MCF 10A (cell line): ENCODE data around the gene MOK. TPM values are rescaled to one million over a fixed set of nuclear protein-coding genes. Genes with fewer than 3 reads are reported as not detected.

Source experiments
- BruUV-seq: library from RNA; stranded (reverse); fragments of 400-500 nt; replicated peaks from 2 replicates; lab custom pipeline; 2021; lab: Mats Ljungman, UMichigan
- CTCF ChIA-PET: fragments of 300-600 bp; sonication (Branson Sonifier 250); formaldehyde crosslinking; extraction: SDS; loops from one replicate; lab custom pipeline; 2021; ENCODE audit warnings: antibody characterized with exemption, inconsistent platforms; lab: Yijun Ruan, JAX
- POLR2A ChIA-PET: fragments of 300-600, 350-650 bp; sonication (Branson Sonifier 250); formaldehyde crosslinking; extraction: SDS; loops from one replicate; lab custom pipeline; 2020; ENCODE audit warnings: antibody characterized with exemption, inconsistent platforms; lab: Yijun Ruan, JAX
- DNase-seq: peaks from one replicate; pipeline ENCODE4 v3.0.0-alpha.2; 2018; ENCODE audit not compliant: unreplicated experiment
- H3K27ac Mint-ChIP-seq: one replicate; pipeline ENCODE4 v1.8.0; 2022; ENCODE audit warnings: mild to moderate bottlenecking, low read depth, mixed read lengths; ENCODE audit not compliant: unreplicated experiment
- H3K27me3 Mint-ChIP-seq: one replicate; pipeline ENCODE4 v1.8.0; 2022; ENCODE audit warnings: mixed read lengths; ENCODE audit not compliant: insufficient read depth, unreplicated experiment
- H3K36me3 Mint-ChIP-seq: one replicate; pipeline ENCODE4 v1.8.0; 2022; ENCODE audit warnings: mild to moderate bottlenecking, moderate library complexity, mixed read lengths; ENCODE audit not compliant: insufficient read depth, unreplicated experiment
- H3K4me1 Mint-ChIP-seq: one replicate; pipeline ENCODE4 v1.8.0; 2022; ENCODE audit warnings: mixed read lengths; ENCODE audit not compliant: insufficient read depth, unreplicated experiment
- H3K4me3 Mint-ChIP-seq: one replicate; pipeline ENCODE4 v1.8.0; 2022; ENCODE audit warnings: mild to moderate bottlenecking, moderate library complexity, mixed read lengths; ENCODE audit not compliant: unreplicated experiment
- H3K9me3 Mint-ChIP-seq: one replicate; pipeline ENCODE4 v1.8.0; 2022; ENCODE audit warnings: mixed read lengths; ENCODE audit not compliant: unreplicated experiment
- intact Hi-C: fragments of 100-400 bp; cut with micrococcal nuclease; formaldehyde crosslinking; loops from 2 replicates; pipeline ENCODE4 v1.14.1; 2022
- total RNA-seq: library from RNA; stranded (reverse); gene quantifications from 2 replicates; pipeline ENCODE4 v1.2.3, GENCODE V29; 2022
- TF ChIP-seq, protein P1 (sequence below): fragments of 200-600 bp; IDR thresholded peaks from one replicate; pipeline ENCODE4 v1.8.0; 2022; ENCODE audit warnings: antibody characterized with exemption, mild to moderate bottlenecking; ENCODE audit not compliant: unreplicated experiment

MOK gene
- total RNA-seq, 1 experiment from 2014 or later = 98.9 TPM

DNA sequence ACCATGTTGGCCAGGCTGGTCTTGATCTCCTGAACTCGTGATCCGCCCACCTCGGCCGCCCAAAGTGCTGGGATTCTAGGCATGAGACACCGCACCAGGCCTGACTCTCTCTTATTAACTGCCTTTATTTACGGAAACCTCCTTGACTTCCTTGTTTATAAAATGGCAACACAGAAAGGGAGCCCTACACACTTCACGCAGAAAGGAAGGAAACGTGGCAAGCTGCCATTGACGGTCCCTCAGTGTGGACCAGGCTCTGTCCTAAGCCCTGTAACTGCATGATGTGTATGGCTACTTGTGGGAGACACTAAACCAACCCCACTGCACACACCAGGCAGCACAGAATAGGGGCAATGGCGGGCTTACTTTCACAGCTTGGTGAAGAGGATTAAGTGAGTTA is 46.1 kb upstream of the MOK start:
- H3K9me3 Mint-ChIP-seq = no peaks in the 10 kb centered on the region
- ChIA-PET CTCF (interaction anchor here (0.8 kb wide), 1 partner anchor 13 kb away, joined by 3 read pairs; no protein-coding TSS in a partner anchor), POLR2A (interaction anchor here (1.4 kb wide), 1 partner anchor 11 kb away, joined by 5 read pairs; the partner anchor contains the start of genes CINP and TECPR2)

DNA sequence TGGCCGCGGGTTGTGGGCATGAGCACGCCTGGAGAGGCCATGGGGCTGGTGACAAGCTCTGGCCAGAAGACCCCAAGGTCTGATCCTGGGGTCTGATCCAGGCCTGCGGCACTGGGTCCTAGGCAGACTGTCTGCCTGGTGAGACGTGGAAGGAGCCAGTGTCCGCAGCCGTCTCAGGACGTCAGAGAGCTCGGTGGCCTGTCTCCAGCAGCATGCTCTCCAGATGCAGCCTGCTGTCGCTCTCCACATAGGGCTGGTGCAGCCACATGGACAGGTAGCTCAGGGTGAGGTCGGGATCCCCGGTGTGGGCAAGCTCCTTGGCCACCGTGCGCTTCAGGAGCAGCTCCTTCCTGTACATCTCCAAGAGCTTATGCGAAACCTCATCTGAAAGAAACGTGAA is 43.4 kb upstream of the MOK start:
- POLR2A ChIA-PET = interaction anchor here (0.6 kb wide), 1 partner anchor 315 kb away, joined by 4 read pairs; no protein-coding TSS in a partner anchor
- Mint-ChIP-seq H3K9me3 (no peaks in the 10 kb centered on the region), H3K27me3 (no peaks in the 10 kb centered on the region), H3K4me3 (no peak overlapping the region), H3K4me1 (no peaks in the 10 kb centered on the region), H3K36me3 (peaks cover 61% of the 10 kb centered on the region), H3K27ac (no peak overlapping the region)
- DNase-seq = no peak
- TF ChIP-seq, protein P1, sequence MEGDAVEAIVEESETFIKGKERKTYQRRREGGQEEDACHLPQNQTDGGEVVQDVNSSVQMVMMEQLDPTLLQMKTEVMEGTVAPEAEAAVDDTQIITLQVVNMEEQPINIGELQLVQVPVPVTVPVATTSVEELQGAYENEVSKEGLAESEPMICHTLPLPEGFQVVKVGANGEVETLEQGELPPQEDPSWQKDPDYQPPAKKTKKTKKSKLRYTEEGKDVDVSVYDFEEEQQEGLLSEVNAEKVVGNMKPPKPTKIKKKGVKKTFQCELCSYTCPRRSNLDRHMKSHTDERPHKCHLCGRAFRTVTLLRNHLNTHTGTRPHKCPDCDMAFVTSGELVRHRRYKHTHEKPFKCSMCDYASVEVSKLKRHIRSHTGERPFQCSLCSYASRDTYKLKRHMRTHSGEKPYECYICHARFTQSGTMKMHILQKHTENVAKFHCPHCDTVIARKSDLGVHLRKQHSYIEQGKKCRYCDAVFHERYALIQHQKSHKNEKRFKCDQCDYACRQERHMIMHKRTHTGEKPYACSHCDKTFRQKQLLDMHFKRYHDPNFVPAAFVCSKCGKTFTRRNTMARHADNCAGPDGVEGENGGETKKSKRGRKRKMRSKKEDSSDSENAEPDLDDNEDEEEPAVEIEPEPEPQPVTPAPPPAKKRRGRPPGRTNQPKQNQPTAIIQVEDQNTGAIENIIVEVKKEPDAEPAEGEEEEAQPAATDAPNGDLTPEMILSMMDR = no peak
- no TSS peak for BruUV-seq
- CTCF ChIA-PET = no interaction called here
- intact Hi-C loops = no loop called here

More for the DNA sequence above, 46.1 kb upstream of the MOK start:
- Mint-ChIP-seq H3K27ac (no peak overlapping the region), H3K4me1 (no peaks in the 10 kb centered on the region), H3K36me3 (peaks cover 72% of the 10 kb centered on the region), H3K27me3 (no peaks in the 10 kb centered on the region), H3K4me3 (no peak overlapping the region)
- DNase-seq = no peak
- intact Hi-C loops = no loop called here
- BruUV-seq = no TSS peak
- TF ChIP-seq, protein P1 = no peak

DNA sequence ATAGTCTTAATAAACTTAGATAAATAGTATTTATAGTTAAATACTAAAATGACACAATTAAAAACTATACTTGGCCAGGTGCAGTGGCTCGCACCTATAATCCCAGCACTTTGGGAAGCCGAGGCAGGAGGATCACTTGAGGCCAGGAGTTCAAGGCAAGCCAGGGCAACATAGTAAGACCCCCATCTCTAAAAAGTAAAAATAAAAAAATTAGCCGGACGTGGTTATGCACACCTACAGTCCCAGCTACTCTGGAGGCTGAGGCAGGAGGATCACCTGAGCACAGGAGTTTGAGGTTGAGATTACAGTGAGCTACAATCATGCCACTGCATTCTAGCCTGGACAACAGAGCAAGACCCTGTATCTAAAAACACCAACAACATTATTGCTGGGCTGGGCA is 41.7 kb upstream of the MOK start:
- Mint-ChIP-seq H3K27ac (no peak overlapping the region), H3K9me3 (no peaks in the 10 kb centered on the region), H3K36me3 (peaks cover 63% of the 10 kb centered on the region), H3K27me3 (no peaks in the 10 kb centered on the region), H3K4me1 (no peaks in the 10 kb centered on the region), H3K4me3 (no peak overlapping the region)
- intact Hi-C loops = no loop called here
- CTCF ChIA-PET = no interaction called here
- DNase-seq = no peak
- TF ChIP-seq, protein P1 = no peak
- POLR2A ChIA-PET = interaction anchor here (1.1 kb wide), 1 partner anchor 16 kb away, joined by 5 read pairs; the partner anchor contains the start of genes CINP and TECPR2
- BruUV-seq = no TSS peak

- POLR2A ChIA-PET = no interaction called here
- H3K9me3 Mint-ChIP-seq = no peaks in the 10 kb centered on the region
- no TSS peak for BruUV-seq
- H3K4me1 Mint-ChIP-seq = no peaks in the 10 kb centered on the region
- DNase-seq = no peak
- peaks cover 73% of the 10 kb centered on the region for H3K36me3 Mint-ChIP-seq
- no peaks in the 10 kb centered on the region for H3K27me3 Mint-ChIP-seq
- H3K4me3 Mint-ChIP-seq = no peak overlapping the region
- TF ChIP-seq, protein P1 = no peak
- intact Hi-C loops = no loop called here
- CTCF ChIA-PET = no interaction called here
- no peak overlapping the region for H3K27ac Mint-ChIP-seq
Observed at GRCh38 chr14:102345232-102345631, 40.3 kb upstream of the MOK start.
